Breast epithelium (tissue), 4 donors: Measurements from ENCODE around the gene SCN1A. TPM values are rescaled to one million over a fixed set of nuclear protein-coding genes. Genes with fewer than 3 reads are reported as not detected.

ENCODE experiments used
- DNase-seq, 2 donors: peaks; one replicate each; pipeline ENCODE4 v3.0.0-alpha.2; 2019; ENCODE audit warnings: low spot score in 2 of 2
- H3K27ac ChIP-seq, 2 donors: fragments of 200-600 bp; sonication (generic) in 1 of 2; one replicate each; pipeline ENCODE4 v1.5.1; 2016 to 2019; ENCODE audit warnings: mild to moderate bottlenecking in 1 of 2
- H3K27me3 ChIP-seq, 2 donors: fragments of 200-600 bp; sonication (generic) in 1 of 2; one replicate each; pipeline versions ENCODE4 v1.5.1 to v1.6.0; 2017 to 2019; ENCODE audit warnings: control low read depth in 1 of 2, mild to moderate bottlenecking in 1 of 2
- H3K36me3 ChIP-seq: fragments of 200-600 bp; one replicate; pipeline ENCODE4 v1.5.1; 2019
- H3K4me1 ChIP-seq, 2 donors: fragments of 200-600 bp; sonication (generic); one replicate each; pipeline ENCODE4 v1.5.1; 2016 to 2019; ENCODE audit warnings: control low read depth in 1 of 2
- H3K4me3 ChIP-seq, 3 donors: fragments of 200-600 bp; sonication (generic); 1 replicate in 2 of 3; 2 replicates in 1 of 3; pipeline ENCODE4 v1.5.1; 2016 to 2019; ENCODE audit warnings: mild to moderate bottlenecking in 3 of 3, moderate library complexity in 2 of 3
- H3K9me3 ChIP-seq, 2 donors: fragments of 200-600 bp; sonication (generic) in 1 of 2; one replicate each; pipeline ENCODE4 v1.5.1; 2016 to 2019; ENCODE audit warnings: control low read depth in 1 of 2
- POLR2A ChIP-seq: fragments of 450-650 bp; IDR thresholded peaks from one replicate; pipeline ENCODE4 v1.6.1; 2016; ENCODE audit warnings: antibody characterized with exemption, mild to moderate bottlenecking, moderate library complexity
- POLR2AphosphoS5 ChIP-seq, 3 donors: sonication (generic); formaldehyde crosslinking; IDR thresholded peaks; one replicate each; pipeline ENCODE4 v1.6.1; 2017; ENCODE audit warnings: antibody characterized with exemption in 3 of 3
- intact Hi-C: fragments of 100-400 bp; cut with DNase I; formaldehyde crosslinking; loops from one replicate; pipeline ENCODE4 v1.15.1; 2023; ENCODE audit warnings: low total_unique reads
- total RNA-seq, 3 donors: library from RNA; depleted of rRNA; stranded (reverse); fragments of >200 nt; gene quantifications; one replicate each; pipeline ENCODE4 v1.1.0, GENCODE V29; 2016
- TF ChIP-seq, protein P1 (sequence below), 3 donors: fragments of 450-650 bp; IDR thresholded peaks; one replicate each; pipeline ENCODE4 v1.5.1; 2016 to 2017; ENCODE audit warnings: antibody characterized with exemption in 3 of 3, mild to moderate bottlenecking in 3 of 3, moderate library complexity in 3 of 3

The SCN1A gene
- total RNA-seq, 3 donors from 2014 or later: not detected

DNA sequence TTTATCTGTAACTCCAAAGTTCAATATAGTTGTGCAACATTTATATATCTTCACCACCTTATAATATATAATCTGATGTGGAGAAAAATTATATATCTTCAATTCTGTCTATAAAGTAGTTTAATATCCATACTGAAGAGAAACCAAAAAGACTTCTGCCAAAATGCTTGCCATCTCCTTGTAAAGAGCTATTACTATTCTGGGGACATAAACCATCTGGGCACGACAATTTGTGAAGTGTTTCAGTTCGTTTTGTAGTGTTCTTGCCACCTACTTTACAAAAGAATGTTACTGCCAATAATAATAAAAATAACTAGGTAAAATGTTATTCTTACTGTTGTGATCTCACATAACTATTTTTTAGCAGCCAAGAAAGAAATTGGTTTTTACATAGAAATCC, 45.1 kb downstream of the SCN1A start:
- no peaks in the 10 kb centered on the region for H3K4me1 ChIP-seq
- no peaks in the 10 kb centered on the region for H3K36me3 ChIP-seq
- intact Hi-C loops: no loop called here
- no peak overlapping the region for H3K27ac ChIP-seq
- no peaks in the 10 kb centered on the region for H3K9me3 ChIP-seq
- no peaks in the 10 kb centered on the region for H3K27me3 ChIP-seq
- no peak overlapping the region for H3K4me3 ChIP-seq
- DNase-seq: no peak
- TF ChIP-seq, protein P1, sequence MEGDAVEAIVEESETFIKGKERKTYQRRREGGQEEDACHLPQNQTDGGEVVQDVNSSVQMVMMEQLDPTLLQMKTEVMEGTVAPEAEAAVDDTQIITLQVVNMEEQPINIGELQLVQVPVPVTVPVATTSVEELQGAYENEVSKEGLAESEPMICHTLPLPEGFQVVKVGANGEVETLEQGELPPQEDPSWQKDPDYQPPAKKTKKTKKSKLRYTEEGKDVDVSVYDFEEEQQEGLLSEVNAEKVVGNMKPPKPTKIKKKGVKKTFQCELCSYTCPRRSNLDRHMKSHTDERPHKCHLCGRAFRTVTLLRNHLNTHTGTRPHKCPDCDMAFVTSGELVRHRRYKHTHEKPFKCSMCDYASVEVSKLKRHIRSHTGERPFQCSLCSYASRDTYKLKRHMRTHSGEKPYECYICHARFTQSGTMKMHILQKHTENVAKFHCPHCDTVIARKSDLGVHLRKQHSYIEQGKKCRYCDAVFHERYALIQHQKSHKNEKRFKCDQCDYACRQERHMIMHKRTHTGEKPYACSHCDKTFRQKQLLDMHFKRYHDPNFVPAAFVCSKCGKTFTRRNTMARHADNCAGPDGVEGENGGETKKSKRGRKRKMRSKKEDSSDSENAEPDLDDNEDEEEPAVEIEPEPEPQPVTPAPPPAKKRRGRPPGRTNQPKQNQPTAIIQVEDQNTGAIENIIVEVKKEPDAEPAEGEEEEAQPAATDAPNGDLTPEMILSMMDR (IDR thresholded peaks at IDR 0.05): no peak
- TF ChIP-seq POLR2A (no peak), POLR2AphosphoS5 (IDR thresholded peaks at IDR 0.05) (no peak)

DNA sequence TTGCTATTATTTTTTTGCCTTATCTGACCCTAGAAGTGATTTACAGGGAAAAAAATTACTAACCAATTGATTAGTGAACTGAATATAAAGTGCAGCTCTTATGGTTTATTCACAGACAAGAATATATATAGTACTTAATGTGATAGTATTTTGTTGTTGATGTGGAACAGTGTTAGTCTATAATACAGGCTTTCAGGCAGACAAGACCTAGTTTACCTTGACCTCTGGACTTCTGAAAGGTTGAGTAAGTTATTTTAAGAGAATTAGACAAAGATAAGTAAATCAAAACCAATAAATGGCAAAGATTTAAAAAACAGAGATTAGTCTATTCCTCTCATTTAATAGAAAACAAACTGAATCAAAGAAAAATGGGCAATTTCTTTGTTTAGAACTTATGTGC, 46.0 kb downstream of the SCN1A start:
- no peak overlapping the region for H3K4me3 ChIP-seq
- H3K27ac ChIP-seq: no peak overlapping the region
- H3K27me3 ChIP-seq: no peaks in the 10 kb centered on the region
- DNase-seq: no peak
- H3K36me3 ChIP-seq: no peaks in the 10 kb centered on the region
- TF ChIP-seq POLR2A (no peak), POLR2AphosphoS5 (IDR thresholded peaks at IDR 0.05) (no peak)
- TF ChIP-seq, protein P1 (IDR thresholded peaks at IDR 0.05): no peak
- H3K9me3 ChIP-seq: no peaks in the 10 kb centered on the region
- intact Hi-C loops: no loop called here
- H3K4me1 ChIP-seq: no peaks in the 10 kb centered on the region

DNA sequence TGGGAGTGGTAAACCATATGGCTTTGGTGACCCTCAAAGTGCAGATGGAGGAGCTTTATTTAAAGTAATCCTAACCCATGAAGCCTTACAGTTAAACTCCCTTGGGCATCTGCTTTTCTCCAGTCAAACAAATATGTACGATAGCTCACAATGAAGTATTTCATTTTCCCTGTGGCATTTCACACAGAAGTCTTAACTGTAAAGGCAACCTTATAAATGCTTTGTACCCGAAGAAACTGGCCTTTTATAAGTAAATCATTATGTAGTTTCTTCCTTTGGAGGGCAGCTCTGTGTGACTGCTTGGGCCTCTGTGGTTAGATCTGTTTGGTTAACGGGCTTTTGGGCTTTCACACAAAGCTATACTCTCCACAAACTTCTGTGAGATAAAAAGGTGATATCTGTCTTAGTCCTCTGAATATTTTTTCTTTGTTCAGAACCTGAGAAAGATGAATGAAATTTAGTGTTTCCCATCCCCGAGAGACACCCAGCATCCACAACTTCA, 46.6 kb downstream of the SCN1A start:
- Histone ChIP-seq H3K27me3 (no peaks in the 10 kb centered on the region), H3K36me3 (no peaks in the 10 kb centered on the region), H3K27ac (no peak overlapping the region), H3K4me1 (no peaks in the 10 kb centered on the region), H3K4me3 (no peak overlapping the region), H3K9me3 (no peaks in the 10 kb centered on the region)
- TF ChIP-seq POLR2AphosphoS5 (IDR thresholded peaks at IDR 0.05) (no peak), POLR2A (no peak)
- TF ChIP-seq, protein P1 (IDR thresholded peaks at IDR 0.05): no peak
- intact Hi-C loops: no loop called here
- DNase-seq: no peak

DNA sequence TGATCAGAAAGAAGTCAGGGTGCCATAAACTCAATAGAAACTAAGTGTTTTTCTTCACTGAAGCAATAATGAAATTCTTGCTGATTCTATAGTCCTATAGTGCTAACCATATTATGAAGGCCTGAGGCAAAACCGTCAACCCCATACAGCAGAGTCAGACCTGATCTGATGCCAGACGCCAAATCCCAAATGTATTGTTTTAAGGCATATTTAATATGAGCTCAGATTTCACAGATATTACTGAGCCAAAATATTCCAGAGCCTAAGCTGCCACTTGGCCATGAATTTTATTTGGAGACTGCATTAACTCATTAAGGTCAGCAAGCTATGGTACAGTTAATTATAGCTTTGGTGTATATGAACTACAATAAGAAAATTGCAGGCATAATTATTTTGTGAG, 53.4 kb downstream of the SCN1A start:
- intact Hi-C loops: no loop called here
- TF ChIP-seq, protein P1 (IDR thresholded peaks at IDR 0.05): no peak
- TF ChIP-seq POLR2AphosphoS5 (IDR thresholded peaks at IDR 0.05) (no peak), POLR2A (no peak)

DNA sequence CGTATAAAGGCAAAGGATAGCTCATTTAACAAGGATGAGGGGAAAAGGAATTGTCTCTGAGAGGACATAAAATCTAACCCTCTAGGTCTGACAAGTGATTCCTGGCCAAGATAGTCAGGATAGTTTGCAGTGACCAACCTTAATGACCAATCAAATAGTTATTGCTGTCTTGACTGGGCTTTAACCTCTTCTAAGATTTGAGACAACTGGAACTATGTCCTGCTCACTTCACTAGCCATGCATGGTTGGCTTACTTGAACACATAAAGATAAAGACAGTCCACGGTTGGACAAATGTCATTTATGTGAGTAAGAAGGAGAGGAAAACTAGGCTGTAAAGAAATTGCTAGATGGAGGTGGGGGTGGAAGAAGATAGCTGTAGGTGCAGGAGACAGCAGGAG, 53.8 kb downstream of the SCN1A start:
- no peak for TF ChIP-seq POLR2A
- TF ChIP-seq POLR2AphosphoS5 (IDR thresholded peaks at IDR 0.05): no peak
- TF ChIP-seq, protein P1 (IDR thresholded peaks at IDR 0.05): no peak
- intact Hi-C loops: no loop called here
- H3K27me3 ChIP-seq: no peaks in the 10 kb centered on the region

More for the DNA sequence above, 53.4 kb downstream of the SCN1A start:
- DNase-seq: no peak
- no peaks in the 10 kb centered on the region for H3K9me3 ChIP-seq
- no peaks in the 10 kb centered on the region for H3K27me3 ChIP-seq
- no peak overlapping the region for H3K4me3 ChIP-seq
- no peaks in the 10 kb centered on the region for H3K4me1 ChIP-seq
- no peak overlapping the region for H3K27ac ChIP-seq
- H3K36me3 ChIP-seq: no peaks in the 10 kb centered on the region

More for the DNA sequence above, 53.8 kb downstream of the SCN1A start:
- Histone ChIP-seq H3K36me3 (no peaks in the 10 kb centered on the region), H3K27ac (no peak overlapping the region), H3K4me1 (no peaks in the 10 kb centered on the region), H3K9me3 (no peaks in the 10 kb centered on the region), H3K4me3 (no peak overlapping the region)
- no peak for DNase-seq
